MCF 10A (cell line): ENCODE data around the gene DNAH2. TPM values are rescaled to one million over a fixed set of nuclear protein-coding genes. Genes with fewer than 3 reads are reported as not detected.

Source experiments
- BruUV-seq: library from RNA; stranded (reverse); fragments of 400-500 nt; replicated peaks from 2 replicates; lab custom pipeline; 2021; lab: Mats Ljungman, UMichigan
- CTCF ChIA-PET: fragments of 300-600 bp; sonication (Branson Sonifier 250); formaldehyde crosslinking; extraction: SDS; loops from one replicate; lab custom pipeline; 2021; ENCODE audit warnings: antibody characterized with exemption, inconsistent platforms; lab: Yijun Ruan, JAX
- POLR2A ChIA-PET: fragments of 300-600, 350-650 bp; sonication (Branson Sonifier 250); formaldehyde crosslinking; extraction: SDS; loops from one replicate; lab custom pipeline; 2020; ENCODE audit warnings: antibody characterized with exemption, inconsistent platforms; lab: Yijun Ruan, JAX
- DNase-seq: peaks from one replicate; pipeline ENCODE4 v3.0.0-alpha.2; 2018; ENCODE audit not compliant: unreplicated experiment
- H3K27ac Mint-ChIP-seq: one replicate; pipeline ENCODE4 v1.8.0; 2022; ENCODE audit warnings: mild to moderate bottlenecking, low read depth, mixed read lengths; ENCODE audit not compliant: unreplicated experiment
- H3K27me3 Mint-ChIP-seq: one replicate; pipeline ENCODE4 v1.8.0; 2022; ENCODE audit warnings: mixed read lengths; ENCODE audit not compliant: insufficient read depth, unreplicated experiment
- H3K36me3 Mint-ChIP-seq: one replicate; pipeline ENCODE4 v1.8.0; 2022; ENCODE audit warnings: mild to moderate bottlenecking, moderate library complexity, mixed read lengths; ENCODE audit not compliant: insufficient read depth, unreplicated experiment
- H3K4me1 Mint-ChIP-seq: one replicate; pipeline ENCODE4 v1.8.0; 2022; ENCODE audit warnings: mixed read lengths; ENCODE audit not compliant: insufficient read depth, unreplicated experiment
- H3K4me3 Mint-ChIP-seq: one replicate; pipeline ENCODE4 v1.8.0; 2022; ENCODE audit warnings: mild to moderate bottlenecking, moderate library complexity, mixed read lengths; ENCODE audit not compliant: unreplicated experiment
- H3K9me3 Mint-ChIP-seq: one replicate; pipeline ENCODE4 v1.8.0; 2022; ENCODE audit warnings: mixed read lengths; ENCODE audit not compliant: unreplicated experiment
- intact Hi-C: fragments of 100-400 bp; cut with micrococcal nuclease; formaldehyde crosslinking; loops from 2 replicates; pipeline ENCODE4 v1.14.1; 2022
- total RNA-seq: library from RNA; stranded (reverse); gene quantifications from 2 replicates; pipeline ENCODE4 v1.2.3, GENCODE V29; 2022
- TF ChIP-seq, protein P1 (sequence below): fragments of 200-600 bp; IDR thresholded peaks from one replicate; pipeline ENCODE4 v1.8.0; 2022; ENCODE audit warnings: antibody characterized with exemption, mild to moderate bottlenecking; ENCODE audit not compliant: unreplicated experiment

DNAH2 gene
- total RNA-seq, 1 experiment from 2014 or later = 0.12 TPM

DNA sequence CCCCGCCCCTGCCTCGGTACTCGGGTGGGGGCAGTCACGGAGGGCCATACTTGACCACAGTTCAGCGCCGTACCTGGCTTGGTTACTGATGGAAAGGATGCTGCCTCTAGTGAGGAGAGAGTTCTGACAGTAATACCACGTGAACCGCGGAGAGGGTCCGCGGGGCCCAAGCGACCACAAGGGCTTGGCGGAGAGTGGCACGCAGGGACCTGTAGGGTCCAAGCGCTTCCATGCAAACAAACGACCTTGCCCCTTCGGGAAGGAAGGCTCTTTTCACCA lies 125.7 kb downstream of the DNAH2 start:
- ChIA-PET POLR2A (interaction anchor here (0.6 to 5.7 kb wide), 18 partner anchors 8 to 489 kb away, joined by 3 to 97 read pairs (median 5); partner anchors contain the start of genes CHD3, CNTROB, CTC1 and CYB5D1), CTCF (interaction anchor here (0.7 to 5.8 kb wide), 3 partner anchors 100 to 179 kb away, joined by 3 to 32 read pairs (median 5); no protein-coding TSS in a partner anchor)
- H3K9me3 Mint-ChIP-seq = no peaks in the 10 kb centered on the region
- H3K27me3 Mint-ChIP-seq = no peaks in the 10 kb centered on the region
- H3K4me3 Mint-ChIP-seq = peak overlapping the region; percentile 79
- intact Hi-C loops = no loop called here
- H3K4me1 Mint-ChIP-seq = peaks cover 40% of the 10 kb centered on the region
- peaks cover 57% of the 10 kb centered on the region for H3K36me3 Mint-ChIP-seq
- DNase-seq = no peak
- peak overlapping the region; percentile 87 for H3K27ac Mint-ChIP-seq
- TF ChIP-seq, protein P1, sequence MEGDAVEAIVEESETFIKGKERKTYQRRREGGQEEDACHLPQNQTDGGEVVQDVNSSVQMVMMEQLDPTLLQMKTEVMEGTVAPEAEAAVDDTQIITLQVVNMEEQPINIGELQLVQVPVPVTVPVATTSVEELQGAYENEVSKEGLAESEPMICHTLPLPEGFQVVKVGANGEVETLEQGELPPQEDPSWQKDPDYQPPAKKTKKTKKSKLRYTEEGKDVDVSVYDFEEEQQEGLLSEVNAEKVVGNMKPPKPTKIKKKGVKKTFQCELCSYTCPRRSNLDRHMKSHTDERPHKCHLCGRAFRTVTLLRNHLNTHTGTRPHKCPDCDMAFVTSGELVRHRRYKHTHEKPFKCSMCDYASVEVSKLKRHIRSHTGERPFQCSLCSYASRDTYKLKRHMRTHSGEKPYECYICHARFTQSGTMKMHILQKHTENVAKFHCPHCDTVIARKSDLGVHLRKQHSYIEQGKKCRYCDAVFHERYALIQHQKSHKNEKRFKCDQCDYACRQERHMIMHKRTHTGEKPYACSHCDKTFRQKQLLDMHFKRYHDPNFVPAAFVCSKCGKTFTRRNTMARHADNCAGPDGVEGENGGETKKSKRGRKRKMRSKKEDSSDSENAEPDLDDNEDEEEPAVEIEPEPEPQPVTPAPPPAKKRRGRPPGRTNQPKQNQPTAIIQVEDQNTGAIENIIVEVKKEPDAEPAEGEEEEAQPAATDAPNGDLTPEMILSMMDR = no peak
- BruUV-seq = no TSS peak

DNA sequence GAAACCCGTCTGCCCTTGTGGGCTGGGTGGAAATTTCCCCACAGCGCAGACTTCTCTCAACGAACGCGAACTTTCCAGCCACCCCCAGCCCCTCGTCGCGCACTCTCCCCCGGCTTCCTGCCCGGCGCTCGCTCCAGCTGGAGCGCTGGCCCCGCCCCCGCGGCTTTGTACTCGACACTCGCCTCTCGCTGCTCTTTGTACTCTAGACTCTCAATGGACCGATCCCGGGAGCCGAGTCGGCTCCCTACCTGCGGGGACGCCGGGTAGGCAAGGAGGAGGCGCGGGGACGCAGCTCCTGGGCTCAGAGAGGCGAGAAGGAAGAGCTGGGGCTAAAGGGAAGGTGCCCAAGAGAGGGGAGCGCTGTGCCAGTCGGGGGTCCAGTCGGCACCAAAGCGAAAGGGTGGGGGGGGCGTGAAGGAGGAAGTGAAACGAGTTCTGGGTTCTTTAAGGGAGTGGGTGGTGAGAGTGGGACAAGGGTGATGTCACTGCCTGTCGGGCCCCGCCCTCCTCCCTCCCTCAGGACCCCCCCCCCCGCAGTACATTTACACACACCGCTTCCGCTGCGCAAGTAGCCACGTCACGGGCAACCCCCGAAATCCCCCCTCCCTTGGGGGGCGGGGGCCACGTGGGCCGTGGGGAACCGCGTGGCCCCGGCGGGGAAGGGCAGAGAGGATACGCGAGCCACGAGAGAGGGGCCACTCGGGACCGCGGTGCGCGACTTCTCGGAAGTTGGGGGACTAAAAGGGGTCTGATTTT lies 126.2 kb downstream of the DNAH2 start:
- peak; percentile 84 for DNase-seq
- peaks cover 57% of the 10 kb centered on the region for H3K36me3 Mint-ChIP-seq
- POLR2A ChIA-PET = interaction anchor here (0.6 to 5.7 kb wide), 17 partner anchors 7 to 490 kb away, joined by 3 to 97 read pairs (median 5); partner anchors contain the start of genes CHD3, CNTROB, CTC1 and CYB5D1
- H3K27ac Mint-ChIP-seq = peak overlapping the region; percentile 87
- CTCF ChIA-PET = interaction anchor here (0.7 to 5.8 kb wide), 4 partner anchors 9 to 178 kb away, joined by 3 to 32 read pairs (median 11); partner anchors contain the start of gene KDM6B
- TF ChIP-seq, protein P1 = no peak
- TSS peak; percentile 50 for BruUV-seq
- H3K27me3 Mint-ChIP-seq = no peaks in the 10 kb centered on the region
- H3K4me3 Mint-ChIP-seq = peak overlapping the region; percentile 79
- H3K9me3 Mint-ChIP-seq = no peaks in the 10 kb centered on the region
- peaks cover 34% of the 10 kb centered on the region for H3K4me1 Mint-ChIP-seq
- intact Hi-C loops = loop anchor here (1.0 kb wide), 1 partner anchor 7 kb away; no protein-coding TSS in a partner anchor

- Mint-ChIP-seq H3K4me1 (peaks cover 27% of the 10 kb centered on the region), H3K9me3 (no peaks in the 10 kb centered on the region), H3K27me3 (no peaks in the 10 kb centered on the region), H3K4me3 (peak overlapping the region; percentile 79), H3K27ac (peak overlapping the region; percentile 87), H3K36me3 (peaks cover 57% of the 10 kb centered on the region)
- TSS peak; percentile 21 for BruUV-seq
- TF ChIP-seq, protein P1 = no peak
- intact Hi-C loops = loop anchor here (1.0 kb wide), 1 partner anchor 8 kb away; no protein-coding TSS in a partner anchor
- ChIA-PET CTCF (interaction anchor here (0.6 to 2.4 kb wide), 14 partner anchors 10 to 278 kb away, joined by 3 to 17 read pairs (median 4); partner anchors contain the start of genes KDM6B and NAA38), POLR2A (interaction anchor here (0.6 to 5.7 kb wide), 23 partner anchors 10 to 601 kb away, joined by 3 to 97 read pairs (median 4); partner anchors contain the start of genes ALOXE3, CNTROB, CYB5D1 and KDM6B)
- peak; percentile 96 for DNase-seq
These were observed 127.0 kb downstream of the DNAH2 start for GRCh38 chr17:7844292-7845154.
